WI38 (cell line): Measurements from ENCODE around the gene ZBTB7C.

Source experiments
- H3K4me3 ChIP-seq: 2 replicates; pipeline ENCODE4 v1.5.1; 2011; ENCODE audit warnings: low read depth, mild to moderate bottlenecking, control low read depth, low read length
- CTCF ChIP-seq: IDR thresholded peaks from 2 replicates; pipeline ENCODE4 v1.5.1; 2012; ENCODE audit warnings: low read depth, mild to moderate bottlenecking, control low read depth, low read length

Gene ZBTB7C

GRCh38 chr18:48060970-48061369 is 348.2 kb downstream of the ZBTB7C start:
- no peak for TF ChIP-seq CTCF

GRCh38 chr18:48060346-48060745 is 348.8 kb downstream of the ZBTB7C start:
- no peak for TF ChIP-seq CTCF
- H3K4me3 ChIP-seq: no peak overlapping the region

More at GRCh38 chr18:48060970-48061369, 348.2 kb downstream of the ZBTB7C start:
- no peak overlapping the region for H3K4me3 ChIP-seq

DNA sequence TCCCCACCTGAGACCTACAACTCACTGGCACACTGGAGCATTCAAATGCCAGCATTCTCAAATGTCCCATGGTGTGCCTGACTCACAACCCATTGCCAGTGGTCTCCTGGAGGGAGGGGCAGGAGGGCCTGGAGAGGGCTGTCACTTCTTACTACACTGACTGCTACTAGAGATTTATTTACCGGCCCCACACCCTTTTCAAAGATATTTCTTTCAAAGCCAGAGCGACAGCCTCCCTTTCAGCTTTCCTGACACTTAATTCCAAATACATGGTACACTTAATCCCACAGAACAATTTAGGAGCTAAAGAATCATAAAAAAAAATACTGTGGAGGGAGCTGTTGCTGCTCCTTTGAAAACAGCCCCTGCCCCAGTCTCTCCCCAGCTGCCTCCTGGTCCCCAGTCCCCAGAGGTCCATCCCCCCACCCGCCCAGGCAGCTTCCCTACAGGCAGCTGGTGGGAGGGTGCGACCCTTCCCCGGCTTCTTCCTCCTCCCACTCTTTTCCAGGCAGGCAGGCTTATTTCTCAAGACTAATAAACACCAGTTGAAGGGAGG is 349.6 kb downstream of the ZBTB7C start:
- TF ChIP-seq CTCF: no peak
- no peak overlapping the region for H3K4me3 ChIP-seq

- TF ChIP-seq CTCF: no peak
- H3K4me3 ChIP-seq: no peak overlapping the region
Observed at GRCh38 chr18:48058486-48058885, 350.7 kb downstream of the ZBTB7C start.

DNA sequence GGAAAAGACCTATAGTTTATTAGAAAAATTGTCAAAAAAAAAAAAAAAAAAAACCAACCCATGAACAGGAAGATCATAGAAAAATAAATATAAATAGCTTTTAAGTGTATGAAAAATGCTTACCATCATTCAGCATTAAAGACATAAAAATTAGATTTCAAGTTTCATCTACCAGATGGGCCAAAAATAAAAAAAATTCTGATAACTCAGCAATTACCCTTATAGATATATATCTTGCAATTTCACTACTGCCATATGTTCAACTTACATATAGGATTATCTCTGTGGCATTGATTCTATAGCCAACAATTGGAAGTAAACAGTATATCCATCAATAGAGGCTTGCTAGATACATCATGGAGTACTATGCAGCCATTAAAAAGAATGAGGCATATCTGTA is 352.2 kb downstream of the ZBTB7C start:
- no peak overlapping the region for H3K4me3 ChIP-seq
- TF ChIP-seq CTCF: no peak

DNA sequence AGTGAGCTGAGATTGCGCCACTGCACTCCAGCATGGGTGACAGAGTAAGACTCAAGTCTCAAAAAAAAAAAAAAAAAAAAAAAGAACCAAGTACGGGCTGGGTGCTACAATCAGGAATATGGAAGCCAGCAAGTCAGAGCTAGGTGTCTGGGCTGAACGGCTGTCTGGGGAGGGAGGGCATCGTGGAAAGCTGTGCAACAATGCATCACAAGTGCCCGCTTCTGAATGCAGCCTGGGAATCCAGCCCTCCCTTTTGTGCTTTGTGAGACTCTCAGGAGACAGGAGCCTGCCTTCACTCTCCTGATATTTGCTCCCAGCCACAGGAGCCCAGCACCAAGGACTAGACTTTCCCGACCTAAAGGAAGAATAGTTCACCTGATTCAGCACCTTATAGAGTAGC is 353.8 kb downstream of the ZBTB7C start:
- no peak for TF ChIP-seq CTCF
- no peak overlapping the region for H3K4me3 ChIP-seq

- TF ChIP-seq CTCF: no peak
- no peak overlapping the region for H3K4me3 ChIP-seq
Observed at GRCh38 chr18:48053881-48054816, 355.0 kb downstream of the ZBTB7C start.
